Stimulated activated CD4-positive, alpha-beta T cell treated with anti-CD3 and anti-CD28 coated beads, TNF-alpha, amount 100 ng/mL, for 48 hours (primary cell): ENCODE results near the gene SCTR.

Experiments
- DNase-seq, 3 donors: peaks; one replicate each; pipeline ENCODE4 v3.0.0-alpha.2; 2020; ENCODE audit warnings: low read depth in 3 of 3

The SCTR gene

DNA sequence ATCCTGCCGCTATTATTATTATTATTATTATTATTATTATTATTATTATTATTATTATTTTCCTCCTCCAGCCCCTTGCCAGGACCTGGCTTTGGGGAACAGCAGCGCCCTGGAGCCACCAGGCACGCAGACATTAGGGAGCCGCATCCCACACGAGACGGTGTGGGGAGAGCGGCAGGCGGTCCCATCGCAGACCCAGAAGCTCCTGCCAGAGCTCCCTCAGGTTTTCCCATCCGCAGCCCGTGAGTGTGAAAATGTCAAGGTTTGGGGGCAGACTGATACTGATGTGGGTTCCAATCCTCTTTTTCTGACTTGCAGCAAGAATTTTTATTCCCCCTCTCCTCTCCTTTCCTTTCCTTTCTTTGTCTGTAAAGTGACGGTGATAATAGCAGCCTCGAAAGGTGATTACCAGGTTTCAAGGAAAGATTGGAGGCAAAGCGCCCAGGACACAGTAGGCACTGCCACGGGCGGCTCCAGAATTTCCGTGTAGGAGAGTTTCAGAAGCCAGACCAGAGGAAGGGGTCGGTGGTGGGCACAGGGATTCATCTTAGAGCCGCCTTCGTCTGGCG is 816 bp downstream of the SCTR start:
- no peak for DNase-seq

DNA sequence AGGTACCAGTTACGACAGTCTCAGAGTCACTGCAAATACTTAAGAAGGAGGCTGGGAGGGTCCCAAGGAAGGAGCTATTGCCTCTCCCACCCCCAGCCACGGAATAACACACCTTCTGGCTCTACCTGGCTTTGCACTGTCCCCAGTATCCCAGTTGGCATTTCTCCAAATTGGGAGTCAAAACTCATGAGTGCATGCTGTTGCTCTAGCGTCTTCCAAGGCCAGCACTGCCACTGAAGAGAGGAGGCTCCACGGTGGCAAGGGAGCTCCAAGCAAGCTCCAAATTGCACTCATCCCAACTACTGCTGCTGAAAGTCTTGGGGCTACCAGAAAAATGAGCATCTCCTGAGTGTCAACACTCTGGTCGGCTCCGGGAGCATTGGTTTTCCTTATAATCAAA is 1.6 kb downstream of the SCTR start:
- DNase-seq = no peak

DNA sequence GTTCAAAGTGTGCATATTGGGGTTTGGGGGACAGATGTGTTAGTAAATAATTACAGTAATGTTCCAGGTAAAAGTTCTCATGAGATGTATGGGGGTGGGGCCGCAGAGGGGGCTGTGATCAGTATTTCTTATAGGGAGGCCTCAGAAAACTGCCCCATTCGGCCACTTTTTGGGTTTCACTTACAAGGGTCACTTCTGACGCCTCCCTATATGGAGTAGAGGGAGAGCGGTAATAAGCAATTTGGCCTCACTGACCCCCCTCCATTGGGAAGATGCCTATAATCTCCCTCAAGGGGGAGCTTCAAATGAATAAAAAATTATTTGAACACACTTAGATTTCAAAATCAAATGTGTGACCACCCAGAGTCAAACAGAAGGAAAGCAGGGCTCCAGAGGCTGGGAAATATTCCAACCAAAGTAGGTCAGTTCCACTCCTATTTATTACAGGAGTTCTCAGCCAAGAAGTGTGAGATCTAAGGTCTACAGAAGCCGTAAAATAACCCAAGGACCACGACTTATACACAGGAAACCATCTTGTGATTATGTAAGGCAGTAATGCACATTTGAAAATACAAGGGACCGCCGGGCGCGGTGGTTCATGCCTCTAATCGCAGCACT is 2.7 kb downstream of the SCTR start:
- no peak for DNase-seq

DNA sequence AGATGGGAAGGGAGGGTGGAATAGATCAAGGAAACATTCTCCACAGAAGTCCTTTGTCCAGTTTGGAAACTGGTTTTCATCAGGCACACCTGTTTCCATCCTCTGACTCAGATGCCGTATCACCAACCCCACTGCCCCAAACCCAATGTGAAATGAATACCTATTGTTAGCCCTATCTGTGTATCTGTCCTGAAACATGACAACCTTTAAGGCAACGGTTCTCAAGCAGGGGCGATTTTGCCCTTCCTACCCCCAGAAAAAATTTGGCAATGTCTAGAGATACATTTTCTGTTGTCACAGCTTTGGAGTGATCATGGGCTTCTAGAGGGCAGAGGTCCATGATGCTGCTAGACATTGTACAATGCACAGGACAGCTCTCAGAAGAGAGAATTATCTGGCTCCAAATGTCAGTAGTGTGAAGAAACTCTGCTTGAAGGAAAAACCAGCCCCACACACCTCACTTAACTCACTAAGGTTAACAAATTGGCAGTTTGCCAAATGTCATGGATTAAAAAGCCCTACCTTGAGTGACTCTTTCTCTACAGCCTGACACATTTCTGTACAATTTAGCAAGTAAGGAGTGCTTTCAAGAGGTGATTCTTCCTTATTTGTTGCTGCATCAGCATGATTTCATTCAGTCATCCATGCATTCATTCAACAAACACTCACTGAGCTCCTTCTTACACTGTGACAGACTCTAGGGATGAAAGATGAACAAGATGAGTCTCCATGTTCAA is 3.4 kb downstream of the SCTR start:
- no peak for DNase-seq

DNA sequence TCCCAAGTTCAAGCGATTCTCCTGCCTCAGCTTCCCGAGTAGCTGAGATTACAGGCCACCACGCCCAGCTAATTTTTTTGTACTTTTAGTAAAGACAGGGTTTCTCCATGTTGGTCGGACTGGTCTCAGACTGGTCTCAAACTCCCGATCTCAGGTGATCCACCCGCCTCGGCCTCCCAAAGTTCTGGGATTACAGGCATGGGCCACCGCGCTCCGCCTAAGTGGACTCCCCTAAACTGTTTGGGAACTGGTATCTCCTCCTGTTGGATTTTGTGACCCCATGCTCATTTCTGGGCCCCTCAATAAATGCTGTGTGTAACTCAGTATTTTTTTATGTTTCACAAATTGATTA is 5.2 kb downstream of the SCTR start:
- no peak for DNase-seq

DNA sequence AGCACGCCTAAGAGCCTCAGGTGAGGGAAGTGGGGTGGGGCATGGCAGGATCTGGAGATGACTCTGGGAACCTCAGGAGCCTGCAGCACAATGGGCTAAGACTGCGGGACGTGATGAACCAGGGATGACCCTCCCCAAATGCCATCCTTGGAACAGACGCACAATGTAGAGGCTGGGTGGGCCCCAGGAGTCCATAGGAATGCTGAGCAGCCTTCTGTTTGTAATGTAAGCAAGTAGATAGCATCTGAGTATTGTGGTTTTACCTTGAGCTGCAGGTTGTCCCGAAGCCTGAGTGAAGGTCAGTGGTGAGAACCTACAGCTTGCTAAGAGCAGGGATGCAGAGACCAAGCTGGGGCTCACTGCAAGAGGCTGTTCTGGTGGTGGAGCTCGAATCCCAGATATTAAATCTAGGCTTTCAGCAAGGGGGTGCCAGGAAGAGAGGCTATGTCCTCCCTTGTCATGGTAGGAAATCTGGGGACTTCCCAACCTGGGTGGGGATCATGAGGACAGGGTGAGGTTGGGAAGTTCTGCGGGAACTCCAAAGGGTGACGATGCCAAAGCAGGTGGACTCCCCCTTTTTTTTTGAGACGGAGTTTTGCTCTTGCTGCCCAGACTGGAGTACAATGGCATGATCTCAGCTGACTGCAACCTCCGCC is 5.8 kb downstream of the SCTR start:
- no peak for DNase-seq

DNA sequence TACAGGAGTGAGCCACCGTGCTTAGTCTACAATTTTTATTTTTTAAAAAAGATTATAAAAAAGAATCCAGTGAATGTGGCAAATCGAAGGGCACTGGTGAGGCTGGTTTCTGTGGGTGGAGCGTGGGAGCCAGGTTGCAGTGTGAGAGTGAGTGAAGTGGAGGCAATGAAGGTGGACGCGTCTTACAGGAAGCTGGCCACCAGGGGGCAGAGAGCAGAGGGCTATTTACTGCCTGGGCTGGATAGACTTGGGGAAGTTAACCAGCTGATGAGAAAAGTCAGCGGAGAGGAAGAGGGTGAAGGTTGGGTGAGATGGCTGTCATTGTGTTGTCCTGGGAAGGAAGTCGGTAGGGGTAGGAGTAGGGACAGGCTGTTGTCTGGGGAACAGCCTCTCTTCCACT is 6.8 kb downstream of the SCTR start:
- DNase-seq = peak; percentile 18 to 33 (median 19)

DNA sequence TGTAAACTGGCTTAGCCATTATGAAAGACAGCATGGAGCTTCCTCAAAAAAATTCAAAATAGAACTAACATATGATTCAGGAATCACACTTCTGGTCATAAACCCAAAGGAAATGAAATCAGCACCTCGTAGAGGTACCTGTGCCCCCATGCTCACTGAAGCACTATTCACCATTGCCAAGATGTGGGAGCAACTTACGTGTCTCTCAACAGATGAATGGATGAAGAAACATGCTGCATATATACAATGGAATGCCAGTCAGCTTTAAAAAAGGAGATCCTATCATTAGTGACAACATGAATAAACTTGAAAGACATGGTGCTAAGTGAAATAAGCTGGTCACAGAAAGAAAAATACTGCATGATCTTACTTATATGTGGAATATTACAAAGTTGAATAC is 8.2 kb downstream of the SCTR start:
- DNase-seq = no peak

DNA sequence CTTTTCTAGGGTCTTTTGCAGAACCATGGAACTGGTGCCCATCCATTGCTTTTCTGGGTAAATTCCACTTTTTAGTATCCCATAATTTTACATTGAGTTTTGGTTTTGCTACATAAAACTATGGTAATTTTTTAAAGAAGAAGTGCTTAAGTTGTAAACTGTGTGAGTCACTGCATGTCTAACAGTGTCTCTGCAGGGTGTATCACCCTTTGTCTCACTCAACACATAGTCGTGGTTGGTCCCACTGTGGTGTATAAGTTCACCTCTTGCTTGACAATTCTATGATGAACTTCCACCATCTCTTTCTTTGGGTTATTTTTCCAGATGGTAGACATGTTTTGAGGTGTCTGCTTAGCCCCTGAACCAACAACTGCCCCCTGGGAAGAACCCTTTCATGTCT is 10.5 kb downstream of the SCTR start:
- DNase-seq = no peak

DNA sequence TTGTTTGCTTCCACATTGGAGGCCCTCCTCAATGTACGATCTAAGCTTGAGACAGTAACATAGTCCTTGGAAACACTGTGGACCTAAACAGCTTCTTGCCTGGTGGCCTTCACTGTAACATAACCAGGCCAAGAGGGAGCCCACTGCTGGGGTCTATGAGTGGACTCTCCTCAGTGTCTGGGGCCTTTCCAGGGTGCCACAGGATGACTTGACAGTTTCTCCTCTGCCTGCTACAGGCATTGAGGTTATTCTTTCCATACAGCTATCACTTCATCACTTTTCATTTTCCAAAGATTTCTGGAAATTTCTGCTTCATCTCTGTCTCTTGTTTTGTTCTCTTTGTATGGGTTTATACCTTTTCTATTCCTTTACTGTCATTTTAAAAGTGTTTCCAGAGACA is 11.3 kb downstream of the SCTR start:
- no peak for DNase-seq

DNA sequence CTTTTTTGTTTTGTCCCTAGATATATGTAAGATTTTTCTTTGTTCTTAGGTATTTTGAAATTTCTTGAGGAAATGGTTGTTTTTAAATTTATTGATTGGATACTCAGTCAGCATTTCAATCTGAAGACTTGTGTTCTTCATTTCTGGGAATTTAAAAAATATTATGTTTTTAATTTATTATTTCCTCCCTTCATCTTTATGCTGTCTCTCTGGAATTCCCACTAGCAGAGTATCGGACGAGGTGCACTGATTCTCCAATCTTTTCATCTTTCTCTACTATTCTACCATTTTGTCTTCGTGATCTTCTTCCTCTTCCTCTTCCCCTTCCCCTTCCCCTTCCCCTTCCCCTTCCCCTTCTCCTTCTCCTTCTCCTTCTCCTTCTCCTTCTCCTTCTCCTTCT is 12.3 kb downstream of the SCTR start:
- no peak for DNase-seq

DNA sequence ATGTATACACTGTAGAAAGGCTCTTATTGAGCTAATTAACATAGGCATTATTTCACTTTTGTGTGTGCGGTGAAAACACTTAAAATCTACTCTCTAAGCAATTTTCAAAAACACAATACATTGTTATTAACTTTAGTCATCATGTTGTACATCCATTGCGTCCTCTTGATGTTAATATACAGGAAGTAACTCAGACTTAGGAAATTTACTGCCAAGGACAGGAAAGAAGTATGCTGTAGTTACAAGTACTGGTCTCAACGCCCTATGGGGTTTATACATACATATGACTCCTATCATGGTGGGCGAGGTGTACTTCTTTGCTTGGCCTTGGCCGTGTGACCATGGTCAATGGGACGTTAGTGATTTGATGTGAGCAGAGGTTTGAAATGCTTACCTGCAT is 15.5 kb downstream of the SCTR start:
- DNase-seq = no peak

DNA sequence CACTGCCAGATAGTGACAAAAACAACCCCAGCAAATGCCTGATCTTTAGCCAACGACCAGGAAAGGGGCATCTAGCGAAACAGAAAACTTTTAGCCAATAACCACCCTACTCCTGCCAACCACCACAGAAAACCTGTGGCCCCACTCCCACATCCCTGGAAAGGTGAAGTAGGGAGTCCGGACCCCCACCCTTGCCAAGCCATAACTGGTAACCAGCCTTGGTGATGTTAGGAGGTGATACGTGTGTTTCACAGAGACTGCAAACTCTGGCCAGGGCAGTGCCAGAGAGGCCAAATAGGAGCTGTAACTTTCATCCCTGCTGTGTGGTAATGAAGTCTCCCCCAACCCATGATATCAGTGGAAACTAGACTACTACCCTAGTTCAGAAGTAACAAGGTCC is 27.6 kb downstream of the SCTR start:
- DNase-seq = no peak

DNA sequence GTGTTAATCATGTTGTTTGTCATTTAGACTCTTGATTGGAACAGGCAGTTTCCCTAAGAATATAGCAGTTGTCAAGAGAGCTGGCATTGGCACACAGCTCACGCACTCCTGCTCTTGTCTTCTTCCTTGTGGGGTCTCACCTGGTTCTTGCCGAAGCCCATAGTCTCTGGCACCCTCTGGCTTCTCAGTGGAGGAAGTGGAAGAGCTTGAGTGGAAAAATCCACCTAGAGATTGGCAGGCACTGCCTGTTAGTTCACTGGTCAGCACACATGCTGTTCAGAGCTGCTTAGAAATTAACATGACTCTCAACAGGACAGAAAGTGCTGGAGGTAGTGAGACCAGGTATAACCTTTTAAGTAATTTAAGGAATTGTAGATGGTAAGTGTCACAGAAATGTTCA is 28.3 kb downstream of the SCTR start:
- DNase-seq = no peak

DNA sequence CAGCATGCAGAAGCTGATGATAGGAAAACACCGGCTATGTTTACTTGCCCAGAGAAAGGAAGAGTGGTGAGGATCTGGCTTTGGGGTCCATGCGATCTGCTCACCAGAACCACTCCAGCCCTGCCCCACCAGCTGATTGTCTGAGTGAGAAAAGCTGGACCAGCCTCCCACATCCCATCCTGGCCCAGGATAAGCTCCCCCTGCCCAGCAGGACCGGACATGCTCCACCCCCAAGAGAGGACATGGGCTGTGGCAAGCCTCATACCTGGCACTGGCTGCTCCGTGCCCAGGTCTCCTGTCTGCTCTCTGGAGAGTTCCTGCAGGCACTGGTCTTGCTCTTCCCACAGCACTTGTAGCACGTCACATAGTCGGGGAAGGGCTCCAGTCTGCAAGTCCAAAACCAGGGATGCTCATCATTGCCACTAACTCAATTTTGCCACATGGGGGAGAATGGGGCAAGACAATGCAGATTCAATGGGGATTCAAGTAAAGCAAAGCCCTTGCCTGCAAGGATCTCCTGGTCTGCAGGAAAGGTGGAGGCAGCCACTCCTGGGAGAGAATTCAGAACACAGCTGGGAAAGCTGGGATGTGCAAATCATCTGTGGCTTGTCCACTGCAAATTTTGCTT is 30.0 kb downstream of the SCTR start:
- no peak for DNase-seq

DNA sequence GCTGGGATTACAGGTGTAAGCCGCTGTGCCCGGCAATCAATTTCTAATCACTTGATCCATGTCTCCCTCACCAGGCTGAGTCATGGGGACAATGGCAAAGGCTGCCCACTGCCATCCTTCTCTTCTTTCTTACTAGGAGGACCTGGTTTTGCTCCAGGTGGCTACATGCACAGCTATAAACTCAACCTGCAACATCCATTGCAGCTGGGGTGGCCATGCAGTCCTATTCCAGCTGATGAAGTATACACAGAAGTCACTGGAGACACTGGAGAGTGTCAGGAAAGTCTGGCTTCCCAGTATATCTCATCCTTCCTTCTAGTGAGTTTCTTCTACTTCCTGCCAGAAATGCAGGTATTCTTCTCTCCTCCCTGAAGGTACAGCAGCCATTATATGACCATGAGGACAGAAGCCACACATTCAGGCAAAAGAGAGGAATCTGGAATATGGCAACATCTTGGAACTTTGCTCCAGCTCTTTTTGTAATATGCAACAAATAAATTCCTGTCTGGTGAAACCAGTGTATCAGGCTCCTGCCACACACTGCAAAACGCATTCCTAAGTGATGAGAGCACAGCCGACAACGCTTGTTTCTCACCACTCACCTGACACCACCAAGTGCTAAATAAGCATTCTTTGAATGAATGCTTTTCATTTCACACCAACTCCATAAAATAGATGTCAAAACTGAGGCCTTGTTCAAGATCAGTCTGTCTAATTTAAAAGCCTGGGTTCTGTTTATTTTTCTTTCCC is 32.3 kb downstream of the SCTR start:
- DNase-seq = no peak

DNA sequence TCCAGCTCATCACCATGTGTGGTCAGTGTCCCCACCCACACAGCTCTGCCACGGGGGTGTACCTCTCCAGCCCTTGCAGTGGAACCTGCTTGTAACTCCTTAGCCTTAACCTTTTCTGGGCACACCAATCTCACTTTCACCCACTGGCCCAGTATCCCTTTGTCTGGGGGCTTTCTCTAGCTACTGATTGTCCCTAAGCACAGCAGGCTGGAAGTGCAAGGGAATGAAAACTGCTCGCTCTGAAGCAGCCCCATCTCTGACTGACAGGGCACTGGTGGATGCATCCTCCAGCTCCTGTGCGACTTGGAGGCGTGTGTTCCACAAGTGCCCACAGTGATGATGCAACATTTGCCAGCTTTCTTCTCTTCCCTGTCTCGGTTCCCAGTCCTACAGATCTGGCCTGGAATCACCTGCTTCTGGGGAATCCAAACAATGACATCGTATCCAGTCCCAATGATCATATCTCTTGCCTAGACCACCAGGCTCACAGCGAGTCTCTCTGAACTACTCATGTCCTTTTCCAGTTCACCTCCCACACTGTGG is 33.6 kb downstream of the SCTR start:
- no peak for DNase-seq

DNA sequence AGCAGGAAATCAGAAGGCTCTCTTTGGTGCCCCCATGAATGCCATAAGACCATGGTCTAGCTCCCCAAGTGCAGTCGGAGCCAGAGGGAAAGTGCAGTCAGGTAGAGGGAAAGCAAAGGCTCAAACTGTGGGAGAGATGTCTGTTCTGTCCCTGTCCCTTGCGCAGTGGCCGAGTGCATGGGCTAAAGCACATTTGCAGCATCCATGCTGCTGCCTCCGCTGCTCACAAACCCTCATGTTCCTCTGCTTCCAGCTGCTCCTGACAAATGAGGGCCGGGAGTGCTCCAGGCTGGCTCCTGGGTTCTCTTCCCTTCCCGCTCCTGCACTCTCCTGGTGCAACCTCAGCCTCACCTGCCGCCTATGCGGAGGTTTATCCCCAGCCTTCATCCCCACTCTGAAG is 34.2 kb downstream of the SCTR start:
- DNase-seq = no peak

DNA sequence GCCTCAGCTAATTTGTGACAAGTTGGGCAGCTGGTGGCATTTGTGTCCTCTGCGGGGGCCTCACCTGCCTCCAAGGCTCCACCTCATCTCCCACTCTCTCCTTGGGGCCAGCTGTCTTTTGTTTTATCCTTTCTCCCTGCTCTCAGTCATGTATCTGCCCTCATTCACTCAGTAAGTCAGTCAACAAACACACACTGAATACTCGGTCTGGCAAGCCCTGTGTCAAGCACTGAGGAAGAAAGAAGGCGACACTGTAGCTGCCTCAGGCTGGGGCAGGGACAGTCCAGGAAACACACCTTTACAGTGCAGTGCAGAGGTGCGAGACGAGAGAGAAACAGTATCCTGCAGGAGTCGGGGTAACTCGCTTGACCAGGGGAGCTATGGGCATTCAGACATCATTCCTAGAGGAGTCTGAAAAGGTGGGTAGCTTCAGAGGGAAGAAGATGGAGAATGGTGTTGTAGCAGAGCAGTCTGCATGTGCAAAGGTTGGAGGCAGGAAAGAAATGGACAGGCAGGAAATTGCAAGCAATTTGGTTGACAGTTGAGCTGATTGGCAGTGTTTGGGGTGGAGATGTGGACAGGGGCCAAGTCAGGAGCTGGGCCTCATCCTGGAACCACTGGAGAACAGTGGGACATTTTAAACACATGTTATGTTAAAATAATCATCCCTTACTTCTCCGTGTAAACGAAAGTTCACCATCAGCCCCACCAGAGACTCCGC is 34.9 kb downstream of the SCTR start:
- DNase-seq = no peak

DNA sequence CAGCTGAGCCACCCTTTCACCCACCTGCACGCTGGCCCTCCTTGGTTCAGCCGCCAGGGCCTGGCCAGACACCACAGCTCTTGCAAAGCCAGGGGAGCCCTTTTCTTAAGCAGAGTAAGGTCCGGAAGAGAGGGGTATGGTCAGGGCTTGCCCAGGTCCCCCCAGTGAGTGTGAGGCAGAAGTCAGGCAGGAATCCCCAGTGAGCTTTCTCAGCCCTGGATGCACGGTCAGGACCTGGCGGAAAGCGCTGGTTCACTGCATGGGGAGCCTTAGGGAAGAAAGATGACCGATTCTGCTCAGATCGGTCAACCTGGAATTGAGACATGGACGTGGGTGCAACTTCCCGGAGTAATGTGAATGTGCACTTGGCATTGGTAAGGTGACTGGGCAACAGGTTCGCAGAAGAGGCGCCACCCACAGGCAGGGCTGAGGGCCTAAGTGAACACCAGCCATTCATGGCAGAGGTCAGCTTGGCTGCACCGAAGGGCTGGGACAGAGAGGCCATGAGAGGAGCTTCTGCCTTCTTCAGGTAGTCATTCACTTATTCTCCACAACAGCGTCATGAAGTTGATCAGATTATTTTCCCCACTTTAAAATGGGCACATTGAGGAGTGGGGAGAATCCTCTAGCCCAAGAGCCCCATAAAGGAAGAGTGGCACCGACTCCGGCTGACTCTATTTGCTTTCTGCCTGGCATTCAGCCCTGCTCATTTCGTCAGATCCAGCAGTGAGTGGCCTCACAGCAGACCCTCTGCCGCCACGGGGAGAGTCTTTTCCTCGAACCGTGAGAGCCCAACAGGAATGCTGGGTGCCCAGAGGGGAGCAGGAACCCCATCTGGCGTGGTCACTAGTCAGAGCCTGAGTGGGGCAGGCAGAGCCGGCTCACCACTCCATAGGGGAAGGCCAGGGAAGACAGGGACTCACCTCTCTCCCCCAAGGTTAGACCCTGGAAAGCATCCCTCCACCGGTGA is 35.8 kb downstream of the SCTR start:
- DNase-seq = no peak
